HUES64 (cell line): Measurements from ENCODE around the gene ADARB1.

Experiments used
- H3K27ac ChIP-seq: 2 replicates; pipeline ENCODE4 v1.7.0; 2013; ENCODE audit warnings: low read depth, low read length, inconsistent platforms
- H3K27me3 ChIP-seq: 2 replicates; pipeline ENCODE4 v1.6.1; 2013; ENCODE audit warnings: mild to moderate bottlenecking, low read length; ENCODE audit not compliant: insufficient read depth
- H3K36me3 ChIP-seq: 2 replicates; pipeline ENCODE4 v1.6.1; 2013; ENCODE audit warnings: mild to moderate bottlenecking, low read length; ENCODE audit not compliant: insufficient read depth
- H3K4me1 ChIP-seq: 2 replicates; pipeline ENCODE4 v1.6.1; 2013; ENCODE audit warnings: mild to moderate bottlenecking, low read length, moderate library complexity; ENCODE audit not compliant: insufficient read depth
- H3K4me3 ChIP-seq: 2 replicates; pipeline ENCODE4 v1.5.1; 2013; ENCODE audit warnings: mild to moderate bottlenecking, low read length, moderate library complexity
- H3K9ac ChIP-seq: 2 replicates; pipeline ENCODE4 v1.6.1; 2013; ENCODE audit warnings: mild to moderate bottlenecking, low read depth, low read length
- H3K9me3 ChIP-seq: 2 replicates; pipeline ENCODE4 v1.6.1; 2013; ENCODE audit warnings: low read depth, low read length; ENCODE audit not compliant: insufficient read depth
- WGBS: fragments of 150-250, 120-280 bp; methylation state at CpG from one replicate; pipeline ENCODE4 v1.1.7; 2013; ENCODE audit warnings: missing lambda C conversion rate; 5-methylcytosine and 5-hydroxymethylcytosine counted together

Gene ADARB1

DNA sequence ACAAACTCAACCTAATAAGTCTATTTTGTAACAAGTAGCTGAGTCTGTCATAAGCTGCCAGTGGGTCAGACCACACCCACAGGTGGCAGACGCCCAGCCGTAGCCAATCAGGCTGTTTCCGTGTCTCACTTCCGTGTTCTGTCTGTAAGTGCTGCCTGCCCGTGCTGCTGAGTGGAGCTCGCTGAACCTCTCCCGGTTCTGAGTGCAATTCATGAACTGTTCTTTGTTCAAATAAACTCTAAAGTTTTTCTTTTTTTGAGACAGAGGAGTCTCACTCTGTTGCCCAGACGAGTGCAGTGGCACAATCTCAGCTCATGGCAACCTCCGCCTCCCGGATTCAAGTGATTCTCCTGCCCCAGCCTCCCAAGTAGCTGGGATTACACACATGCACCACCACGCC is 188.2 kb downstream of the ADARB1 start:
- 96% methylated on average over 10 of the region's 11 CpGs for WGBS
- Histone ChIP-seq H3K27ac (no peak overlapping the region), H3K27me3 (no peaks in the 10 kb centered on the region), H3K36me3 (peaks cover 50% of the 10 kb centered on the region), H3K9me3 (no peaks in the 10 kb centered on the region), H3K4me3 (no peak overlapping the region), H3K4me1 (no peaks in the 10 kb centered on the region), H3K9ac (no peak overlapping the region)

GRCh38 chr21:45263534-45263933 is 189.2 kb downstream of the ADARB1 start:
- no peaks in the 10 kb centered on the region for H3K4me1 ChIP-seq
- peaks cover 53% of the 10 kb centered on the region for H3K36me3 ChIP-seq
- no peaks in the 10 kb centered on the region for H3K27me3 ChIP-seq
- no peak overlapping the region for H3K27ac ChIP-seq
- H3K9me3 ChIP-seq = no peaks in the 10 kb centered on the region
- H3K4me3 ChIP-seq = no peak overlapping the region
- H3K9ac ChIP-seq = no peak overlapping the region
- WGBS = 90% methylated on average over 6 of the region's 6 CpGs

- no peaks in the 10 kb centered on the region for H3K4me1 ChIP-seq
- peaks cover 53% of the 10 kb centered on the region for H3K36me3 ChIP-seq
- 97% methylated on average over 23 of the region's 23 CpGs for WGBS
- no peak overlapping the region for H3K27ac ChIP-seq
- H3K27me3 ChIP-seq = no peaks in the 10 kb centered on the region
- H3K9ac ChIP-seq = no peak overlapping the region
- no peak overlapping the region for H3K4me3 ChIP-seq
- H3K9me3 ChIP-seq = no peaks in the 10 kb centered on the region
Observed at GRCh38 chr21:45264146-45264911, 189.9 kb downstream of the ADARB1 start.

DNA sequence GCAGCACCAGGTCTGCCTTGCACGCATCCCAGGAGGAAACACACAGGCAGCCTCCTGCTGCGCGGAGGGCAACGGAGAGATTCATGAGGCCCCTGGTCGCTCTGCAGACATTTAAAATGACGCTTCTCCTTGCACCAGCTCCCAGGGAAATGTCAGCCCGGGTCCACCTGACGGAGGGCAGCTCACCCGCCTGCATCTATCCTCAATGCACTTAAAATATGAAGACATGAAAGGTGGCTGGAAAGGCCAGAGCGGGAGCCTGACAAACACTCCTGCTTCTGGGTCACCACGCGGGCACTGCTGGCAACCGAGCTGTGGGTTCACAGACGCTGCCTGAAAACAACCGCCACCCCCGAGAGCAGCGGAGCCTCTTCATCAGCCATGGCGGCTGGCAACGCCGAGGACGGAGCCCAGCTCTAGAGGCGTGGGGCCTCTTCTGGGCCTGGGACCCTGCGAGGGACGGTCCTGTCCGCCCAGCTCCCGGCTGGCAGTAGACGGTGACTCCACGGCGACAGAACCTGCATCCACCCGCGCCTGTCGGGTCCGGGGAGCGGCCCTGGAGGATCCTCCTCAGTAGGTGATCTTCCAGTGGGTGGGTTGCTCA is 190.6 kb downstream of the ADARB1 start:
- H3K9me3 ChIP-seq = peaks cover 4% of the 10 kb centered on the region; the same call in 1 of the 2 replicates
- H3K9ac ChIP-seq = no peak overlapping the region
- 96% methylated on average over 34 of the region's 34 CpGs for WGBS
- no peaks in the 10 kb centered on the region for H3K27me3 ChIP-seq
- peaks cover 59% of the 10 kb centered on the region for H3K36me3 ChIP-seq
- no peak overlapping the region for H3K4me3 ChIP-seq
- no peak overlapping the region for H3K27ac ChIP-seq
- no peaks in the 10 kb centered on the region for H3K4me1 ChIP-seq

GRCh38 chr21:45265721-45266517 is 191.5 kb downstream of the ADARB1 start:
- Histone ChIP-seq H3K27ac (no peak overlapping the region), H3K27me3 (no peaks in the 10 kb centered on the region), H3K4me1 (no peaks in the 10 kb centered on the region), H3K36me3 (peaks cover 68% of the 10 kb centered on the region), H3K9me3 (peaks cover 5% of the 10 kb centered on the region; the same call in 1 of the 2 replicates), H3K9ac (no peak overlapping the region), H3K4me3 (no peak overlapping the region)
- WGBS = 96% methylated on average over 36 of the region's 36 CpGs

DNA sequence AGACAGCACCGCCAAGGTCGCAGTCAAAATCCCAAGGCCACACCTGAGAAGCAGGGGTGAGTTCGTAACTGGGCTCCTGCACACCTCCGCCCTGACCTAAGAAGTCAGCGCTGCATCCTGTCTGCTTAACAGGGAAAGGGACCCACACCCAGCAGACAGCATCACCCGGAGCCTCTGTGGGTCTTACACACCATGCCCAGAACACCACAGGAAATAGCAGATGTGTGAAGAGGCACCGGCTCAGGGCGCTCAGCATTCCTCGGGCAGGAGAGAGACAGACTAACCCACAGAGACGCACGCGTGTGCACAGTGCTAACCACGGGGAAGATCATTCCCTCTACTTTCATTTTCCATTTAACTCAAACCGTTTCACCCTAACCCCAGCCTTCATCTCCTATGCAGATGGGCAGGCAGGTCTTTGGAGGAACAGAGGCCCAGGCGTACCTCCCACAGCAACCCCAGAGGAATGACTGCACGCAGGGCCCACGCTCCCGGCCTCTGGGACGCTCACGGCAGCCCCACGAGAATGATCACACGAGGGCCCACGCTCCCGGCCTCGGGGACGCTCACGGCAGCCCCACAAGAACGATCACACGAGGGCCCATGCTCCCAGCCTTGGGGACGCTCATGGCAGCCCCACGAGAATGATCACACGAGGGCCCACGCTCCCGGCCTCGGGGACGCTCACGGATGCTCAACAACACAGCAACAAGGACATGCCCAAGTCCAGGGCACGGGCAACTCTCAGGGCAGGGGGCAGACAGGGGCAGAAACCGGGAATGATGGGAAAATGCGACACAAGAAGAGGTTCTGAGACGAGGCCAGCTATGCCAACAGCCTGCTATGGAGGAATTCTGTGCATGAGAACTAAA is 192.4 kb downstream of the ADARB1 start:
- H3K36me3 ChIP-seq = peaks cover 76% of the 10 kb centered on the region
- no peak overlapping the region for H3K27ac ChIP-seq
- H3K4me3 ChIP-seq = no peak overlapping the region
- no peaks in the 10 kb centered on the region for H3K27me3 ChIP-seq
- peaks cover 7% of the 10 kb centered on the region; the same call in 1 of the 2 replicates for H3K9me3 ChIP-seq
- no peak overlapping the region for H3K9ac ChIP-seq
- no peaks in the 10 kb centered on the region for H3K4me1 ChIP-seq
- 95% methylated on average over 41 of the region's 41 CpGs for WGBS

- Histone ChIP-seq H3K4me3 (no peak overlapping the region), H3K27me3 (no peaks in the 10 kb centered on the region), H3K36me3 (peaks cover 81% of the 10 kb centered on the region), H3K27ac (no peak overlapping the region), H3K9me3 (peaks cover 8% of the 10 kb centered on the region; the same call in 1 of the 2 replicates), H3K9ac (no peak overlapping the region), H3K4me1 (no peaks in the 10 kb centered on the region)
- 94% methylated on average over 16 of the region's 16 CpGs for WGBS
Observed at GRCh38 chr21:45267390-45267760, 193.0 kb downstream of the ADARB1 start.

DNA sequence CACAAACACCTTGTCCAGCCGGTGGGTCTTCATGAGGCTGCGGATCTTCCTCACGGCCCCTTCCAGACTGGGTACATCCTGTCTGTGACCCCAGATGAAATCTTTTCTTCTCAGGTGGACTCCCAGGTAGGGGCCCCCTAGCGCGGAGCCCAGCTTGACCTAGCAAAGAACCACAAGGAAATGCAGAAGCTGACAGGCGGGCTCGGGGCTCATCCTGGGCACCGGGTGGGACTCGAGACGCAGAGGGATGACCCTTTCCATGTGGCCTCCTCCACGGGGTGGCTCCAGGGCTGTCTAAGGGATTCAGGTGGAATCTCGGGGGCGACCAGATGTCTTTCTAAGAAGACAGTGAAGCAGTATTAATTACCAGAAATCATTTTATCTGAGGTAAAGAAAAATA is 195.5 kb downstream of the ADARB1 start:
- Histone ChIP-seq H3K36me3 (peaks cover 85% of the 10 kb centered on the region), H3K9me3 (peaks cover 8% of the 10 kb centered on the region; the same call in 1 of the 2 replicates)

GRCh38 chr21:45270306-45270821 is 196.0 kb downstream of the ADARB1 start:
- Histone ChIP-seq H3K4me1 (no peaks in the 10 kb centered on the region), H3K27ac (no peak overlapping the region), H3K4me3 (no peak overlapping the region), H3K9ac (no peak overlapping the region), H3K9me3 (peaks cover 8% of the 10 kb centered on the region; the same call in 1 of the 2 replicates), H3K36me3 (peaks cover 85% of the 10 kb centered on the region), H3K27me3 (no peaks in the 10 kb centered on the region)
- 96% methylated on average over 13 of the region's 13 CpGs for WGBS

More for the DNA sequence above, 195.5 kb downstream of the ADARB1 start:
- WGBS = 93% methylated on average over 13 of the region's 13 CpGs
- Histone ChIP-seq H3K27ac (no peak overlapping the region), H3K4me1 (no peaks in the 10 kb centered on the region), H3K9ac (no peak overlapping the region), H3K27me3 (no peaks in the 10 kb centered on the region), H3K4me3 (no peak overlapping the region)
